ENCODE data around the gene FAM43A.

Gene FAM43A

DNA sequence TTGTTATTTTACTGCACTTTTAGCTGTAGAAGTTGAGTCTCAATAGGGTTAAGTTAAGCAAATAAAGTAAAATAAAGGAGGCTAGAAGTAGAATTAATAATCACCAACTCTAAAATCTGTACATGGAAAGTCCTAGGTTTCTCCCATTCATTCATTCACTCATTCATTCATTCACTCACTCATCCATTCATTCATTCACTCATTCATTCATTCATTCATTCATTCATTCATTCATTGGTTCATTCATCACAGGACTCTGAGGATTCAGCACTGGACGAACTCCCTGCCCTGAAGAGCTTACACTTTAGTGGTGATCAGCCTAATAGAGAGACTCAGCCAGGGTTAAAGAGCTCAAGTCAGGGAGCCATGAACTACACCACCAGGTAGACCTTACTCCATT is 9.2 kb upstream of the FAM43A start:
- DNase-seq = no peak

- no peak for DNase-seq
Observed at GRCh38 chr3:194680888-194681615, 4.6 kb upstream of the FAM43A start.

GRCh38 chr3:194682189-194682693 is 3.4 kb upstream of the FAM43A start:
- DNase-seq = no peak

DNA sequence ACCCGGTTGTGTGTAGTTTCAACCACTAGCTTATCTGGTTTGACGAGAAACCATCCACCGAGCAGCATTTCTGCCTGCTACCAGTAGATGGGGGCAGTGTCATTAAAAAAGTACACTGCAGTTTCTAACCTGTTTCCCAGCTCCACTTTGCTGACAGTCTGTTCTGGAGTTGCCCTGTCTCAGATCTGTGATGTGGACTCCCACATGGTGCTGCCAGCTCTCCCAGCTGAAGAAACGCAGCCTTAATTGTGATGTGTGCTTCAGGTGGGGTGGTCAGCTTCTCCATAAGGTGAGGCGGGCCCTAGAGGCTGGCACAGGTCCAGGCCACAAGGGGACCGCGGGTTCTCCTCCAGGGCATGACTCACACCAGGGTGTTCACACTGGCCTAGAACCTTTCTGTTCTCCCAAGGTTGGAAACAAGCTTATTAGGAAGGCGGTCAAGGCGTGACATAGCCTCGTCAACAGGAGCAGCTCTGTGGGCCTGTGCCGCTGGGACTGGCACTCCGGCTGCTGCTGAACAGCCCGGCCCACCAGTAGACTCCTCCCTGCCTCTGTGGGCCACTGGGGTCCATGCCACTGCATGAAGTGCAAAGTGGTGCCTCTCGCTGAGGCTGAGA is 2.9 kb upstream of the FAM43A start:
- DNase-seq = peak; percentile 92

- DNase-seq = no peak
Observed at GRCh38 chr3:194683380-194683779, 2.3 kb upstream of the FAM43A start.

GRCh38 chr3:194685065-194685717 is 492 bp upstream of the FAM43A start:
- no peak for DNase-seq

DNA sequence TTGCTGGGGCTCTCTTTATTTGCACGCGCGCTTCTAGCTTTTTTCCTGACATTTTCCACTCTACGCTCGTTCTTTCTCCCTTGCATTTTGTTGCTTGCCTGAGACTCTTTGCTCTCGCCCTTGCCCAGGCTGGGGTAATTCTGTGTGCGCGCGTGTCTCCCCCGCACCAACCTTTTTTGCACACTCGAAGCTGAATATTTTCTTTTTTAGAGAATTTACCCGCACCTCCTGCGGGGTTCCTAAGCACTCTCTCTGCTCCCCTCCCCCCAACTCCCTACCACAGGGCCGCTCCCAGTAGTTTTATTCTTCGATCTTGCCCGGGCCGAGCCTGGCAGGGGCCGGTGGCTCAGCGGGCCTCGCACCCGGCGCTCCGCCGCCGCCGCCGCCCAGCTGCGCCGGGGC is 732 bp downstream of the FAM43A start:
- DNase-seq = no peak

DNA sequence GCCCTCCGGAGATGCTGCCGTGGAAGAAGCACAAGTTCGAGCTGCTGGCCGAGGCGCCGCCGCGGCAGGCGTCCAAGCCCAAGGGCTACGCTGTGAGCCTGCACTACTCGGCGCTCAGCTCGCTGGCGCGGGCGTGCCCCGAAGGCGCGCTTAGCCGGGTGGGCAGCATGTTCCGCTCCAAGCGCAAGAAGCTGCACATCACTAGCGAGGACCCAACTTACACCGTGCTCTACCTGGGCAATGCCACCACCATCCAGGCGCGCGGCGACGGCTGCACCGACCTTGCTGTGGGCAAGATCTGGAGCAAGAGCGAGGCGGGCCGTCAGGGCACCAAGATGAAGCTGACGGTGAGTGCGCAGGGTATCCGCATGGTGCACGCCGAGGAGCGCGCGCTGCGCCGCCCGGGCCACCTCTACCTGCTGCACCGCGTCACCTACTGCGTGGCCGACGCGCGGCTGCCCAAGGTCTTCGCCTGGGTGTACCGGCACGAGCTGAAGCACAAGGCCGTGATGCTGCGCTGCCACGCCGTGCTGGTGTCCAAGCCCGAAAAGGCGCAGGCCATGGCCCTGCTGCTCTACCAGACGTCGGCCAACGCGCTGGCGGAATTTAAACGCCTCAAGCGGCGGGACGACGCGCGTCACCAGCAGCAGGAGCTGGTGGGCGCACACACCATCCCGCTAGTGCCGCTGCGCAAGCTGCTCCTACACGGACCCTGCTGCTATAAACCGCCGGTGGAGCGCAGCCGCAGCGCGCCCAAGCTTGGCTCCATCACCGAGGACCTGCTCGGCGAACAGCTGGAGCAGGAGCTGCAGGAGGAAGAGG is 1.3 kb downstream of the FAM43A start:
- peak; percentile 70 for DNase-seq

DNA sequence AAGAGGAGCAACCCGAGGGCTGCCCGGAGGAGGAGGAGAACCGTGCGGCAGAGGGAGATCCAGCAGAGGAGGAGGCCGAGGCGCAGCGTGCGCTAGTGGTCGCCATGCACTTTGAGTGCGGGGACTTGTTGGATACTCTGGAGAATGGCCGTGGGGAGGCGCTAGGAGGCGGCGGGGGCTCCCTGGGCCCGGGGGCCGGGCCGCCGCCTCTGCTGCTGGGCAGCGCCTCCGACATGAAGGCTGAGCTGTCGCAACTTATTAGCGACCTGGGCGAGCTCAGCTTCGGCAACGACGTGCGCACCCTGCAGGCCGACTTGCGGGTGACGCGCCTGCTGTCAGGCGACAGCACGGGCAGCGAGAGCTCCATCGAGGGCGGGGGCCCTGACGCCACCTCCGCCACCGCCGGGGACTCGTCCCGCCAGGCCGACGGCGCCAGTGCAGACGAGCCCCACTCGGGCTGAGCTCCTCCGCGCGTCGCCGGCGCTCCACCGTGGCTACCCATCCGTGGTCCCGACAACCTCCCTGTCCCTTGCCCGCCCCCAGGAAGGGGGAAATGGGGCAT is 2.0 kb downstream of the FAM43A start:
- no peak for DNase-seq

DNA sequence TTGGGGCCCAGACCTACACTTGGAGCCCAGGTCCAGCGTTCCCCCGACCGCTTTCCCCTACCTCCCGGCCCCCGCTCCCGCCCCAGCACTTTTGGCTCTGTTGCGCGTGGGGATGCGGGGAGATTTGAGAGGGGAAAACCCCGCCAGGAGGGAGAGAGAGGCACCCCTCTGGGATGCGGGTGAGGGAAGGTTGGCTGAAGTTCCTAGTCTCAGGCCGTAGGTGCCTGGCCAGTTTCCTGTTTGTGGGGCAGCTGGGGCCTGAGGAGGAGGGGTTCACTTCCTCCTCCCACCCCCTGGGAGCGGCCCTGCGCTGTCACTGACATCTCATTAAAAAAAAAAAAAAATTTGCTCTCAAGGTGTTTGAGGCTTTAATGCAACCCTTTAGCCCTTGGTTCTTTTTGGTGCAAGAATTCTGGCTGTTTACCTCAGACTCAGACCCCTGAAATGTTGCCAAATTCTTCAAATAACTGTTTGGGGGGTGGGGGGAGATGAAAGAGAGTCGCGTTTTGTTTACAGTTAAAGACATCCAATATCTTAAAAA is 2.6 kb downstream of the FAM43A start:
- DNase-seq = peak; percentile 80

- no peak for DNase-seq
Observed at GRCh38 chr3:194688946-194689345, 3.3 kb downstream of the FAM43A start.

- peak; percentile 64 for DNase-seq
Observed at GRCh38 chr3:194689493-194689944, 3.8 kb downstream of the FAM43A start.

DNA sequence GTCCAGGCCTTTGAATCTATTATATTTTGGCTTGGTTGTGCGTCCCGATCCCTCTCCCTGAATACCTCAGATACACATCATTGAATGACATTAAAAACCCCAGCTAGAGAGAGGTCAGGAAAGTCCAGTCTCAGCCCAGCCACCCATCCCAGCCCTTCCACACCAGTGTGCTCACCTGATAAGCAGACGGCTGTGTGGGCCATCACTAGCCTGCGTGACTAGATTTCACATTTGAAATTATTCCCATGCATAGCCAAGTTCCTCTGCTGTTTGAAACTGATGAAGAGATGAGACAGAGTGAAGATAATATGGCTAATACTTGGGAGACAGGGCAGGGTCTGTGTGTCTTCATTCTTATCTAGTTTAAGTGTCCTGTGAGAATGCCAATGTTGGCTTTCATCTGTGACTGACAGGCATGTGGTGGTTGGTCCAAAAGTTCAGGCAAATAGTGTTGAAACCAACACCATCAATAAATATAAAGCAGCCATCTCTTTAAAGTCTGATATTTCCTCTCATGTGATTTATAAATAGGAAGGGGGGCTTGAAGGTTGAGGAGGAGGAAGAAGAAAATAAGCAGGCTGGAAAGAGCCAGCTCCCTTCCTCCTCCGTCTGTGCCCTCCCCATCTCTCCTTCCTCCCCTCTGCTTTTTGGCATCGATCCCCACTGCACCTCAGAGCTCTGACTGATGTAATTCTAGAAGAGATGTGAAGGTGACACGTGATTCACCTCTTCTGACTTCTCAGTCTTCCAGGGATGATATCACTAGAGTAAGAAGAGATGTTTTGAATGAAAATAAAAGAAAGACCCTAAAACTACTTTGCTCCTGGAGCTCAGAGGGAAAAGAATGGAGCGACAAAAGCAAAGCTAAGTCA is 5.1 kb downstream of the FAM43A start:
- no peak for DNase-seq

- DNase-seq = no peak
Observed at GRCh38 chr3:194691481-194692283, 6.0 kb downstream of the FAM43A start.

DNA sequence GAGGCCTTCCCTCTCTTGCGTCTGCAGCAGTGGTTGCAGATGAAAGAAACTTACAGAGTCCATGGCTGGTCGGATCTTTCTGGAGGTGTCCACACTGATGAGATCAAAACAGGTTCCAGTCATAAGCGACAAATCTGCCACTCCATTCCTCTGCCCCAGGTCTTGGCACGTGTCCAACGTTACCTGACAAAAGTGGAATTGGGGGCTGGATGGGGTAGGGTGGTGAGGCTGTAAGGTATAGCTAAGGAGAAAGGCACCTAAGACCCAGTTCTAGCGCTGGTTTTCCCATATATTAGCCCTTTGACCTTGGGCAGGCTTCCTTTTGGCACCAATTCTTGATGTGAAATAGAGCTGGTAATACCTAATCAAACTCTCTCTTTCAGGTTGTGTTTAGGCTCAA is 11.0 kb downstream of the FAM43A start:
- DNase-seq = no peak

DNA sequence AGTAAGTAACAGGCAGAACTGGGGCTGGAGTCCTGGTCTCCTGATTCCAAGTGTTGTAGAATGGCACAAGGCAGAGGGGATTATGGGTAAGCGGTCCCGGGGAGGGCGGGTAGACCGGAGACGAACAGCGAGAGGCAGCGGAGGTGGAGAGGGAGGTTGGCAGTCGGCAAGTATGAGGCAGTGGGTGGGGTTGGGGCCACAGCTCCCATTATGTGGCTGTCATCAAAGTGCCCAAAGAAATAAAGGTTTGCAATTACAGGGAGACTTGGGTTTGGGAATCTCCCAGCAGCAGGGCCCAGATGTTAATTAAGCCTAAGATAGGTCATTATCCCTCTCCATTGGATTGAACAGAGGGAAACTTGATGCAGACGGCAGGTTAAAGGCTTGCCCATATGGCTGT is 16.9 kb downstream of the FAM43A start:
- DNase-seq = no peak

GRCh38 chr3:194705227-194705626 is 19.5 kb downstream of the FAM43A start:
- no peak for DNase-seq

GRCh38 chr3:194705761-194706160 is 20.1 kb downstream of the FAM43A start:
- no peak for DNase-seq

- DNase-seq = no peak
Observed at GRCh38 chr3:194707147-194707540, 21.5 kb downstream of the FAM43A start.

- no peak for DNase-seq
Observed at GRCh38 chr3:194711286-194711685, 25.6 kb downstream of the FAM43A start.

DNA sequence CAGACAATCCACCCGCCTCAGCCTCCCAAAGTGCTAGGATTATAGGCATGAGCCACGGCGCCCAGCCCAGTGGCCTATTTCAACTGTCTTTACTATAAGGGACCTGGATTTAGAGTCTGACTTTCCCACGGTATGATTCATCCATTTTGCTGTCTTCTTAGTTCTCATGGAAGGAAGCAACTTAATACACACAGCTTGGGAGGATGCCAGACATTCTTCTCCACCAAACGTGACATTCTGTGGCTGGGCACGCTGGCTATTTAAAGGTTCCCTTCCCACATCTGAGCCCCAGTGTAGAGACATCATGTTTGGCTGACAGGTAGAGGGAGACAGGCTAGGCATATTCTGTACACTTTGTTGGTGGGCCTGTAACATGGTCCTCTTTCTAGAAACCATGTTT is 26.2 kb downstream of the FAM43A start:
- no peak for DNase-seq
